Putamen (tissue), 1 donor: ENCODE measurements around the gene DBNDD1.

Experiments used
- DNase-seq: peaks from one replicate; pipeline ENCODE4 v3.0.0-alpha.2; 2016; ENCODE audit warnings: low spot score

Gene DBNDD1

DNA sequence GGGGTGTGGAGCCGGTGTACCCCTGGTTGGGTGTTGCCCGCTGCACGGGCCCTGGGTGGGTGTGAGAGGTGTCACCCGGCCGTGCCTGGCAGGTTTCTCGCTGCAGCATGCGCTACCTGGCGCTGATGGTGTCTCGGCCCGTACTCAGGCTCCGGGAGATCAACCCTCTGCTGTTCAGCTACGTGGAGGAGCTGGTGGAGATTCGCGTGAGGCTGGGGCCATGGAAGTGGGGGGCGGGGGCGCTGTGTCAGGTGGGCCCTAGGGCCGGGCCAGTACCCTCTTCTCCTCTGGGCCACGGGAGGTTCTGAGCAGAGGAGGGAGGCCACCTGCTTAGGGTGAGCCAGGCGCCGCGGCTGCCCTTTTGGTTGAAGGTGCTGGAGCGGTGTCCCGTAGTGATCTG lies 57.3 kb downstream of the DBNDD1 start:
- no peak for DNase-seq

- DNase-seq, result no peak
Measured at GRCh38 chr16:89960966-89961365, 58.3 kb downstream of the DBNDD1 start.

GRCh38 chr16:89958596-89958995 lies 60.7 kb downstream of the DBNDD1 start:
- DNase-seq, result no peak

- no peak for DNase-seq
Measured at GRCh38 chr16:89958068-89958467, 61.2 kb downstream of the DBNDD1 start.

- no peak for DNase-seq
Measured at GRCh38 chr16:89957216-89957785, 62.0 kb downstream of the DBNDD1 start.

GRCh38 chr16:89956505-89957215 lies 62.6 kb downstream of the DBNDD1 start:
- DNase-seq, result no peak

- no peak for DNase-seq
Measured at GRCh38 chr16:89955001-89955685, 64.1 kb downstream of the DBNDD1 start.
